Measurements from ENCODE around the gene BPNT1.

BPNT1 gene

GRCh38 chr1:220089650-220090556 is at the start of gene BPNT1:
TSS of gene BPNT1 (minus strand) at chr1:220089788. CDS start at chr1:220079846, 9,942 bp downstream.
- Histone ChIP-seq H3K27me3 (ENCODE audit: control insufficient read depth in 2 of 2, insufficient read depth in 2 of 2, low read length in 2 of 2) (no peaks in the 10 kb centered on the region), H3K4me3 (ENCODE audit: low read length in 2 of 2) (peak within 1 kb of the TSS; percentile 93 to 97), H3K9ac (ENCODE audit: low read depth in 1 of 2, low read length in 2 of 2) (peak within 1 kb of the TSS; percentile 76 to 79), H3K36me3 (ENCODE audit: control insufficient read depth in 2 of 2, insufficient read depth in 2 of 2, low read length in 2 of 2) (no peaks in the 10 kb centered on the region), H3K4me1 (ENCODE audit: control insufficient read depth in 2 of 2, insufficient read depth in 2 of 2, low read length in 2 of 2) (peaks cover 2 to 5% of the 10 kb centered on the region in 2 donors), H3K27ac (ENCODE audit: low read depth in 2 of 2, low read length in 2 of 2) (peak within 1 kb of the TSS; percentile 83 to 84), H3K9me3 (ENCODE audit: control insufficient read depth in 2 of 2, low read length in 2 of 2) (no peaks in the 10 kb centered on the region)

GRCh38 chr1:220137019-220137786 is 47.6 kb upstream of the BPNT1 start:
- peak overlapping the region in 1 of 2 donors; percentile 21 for H3K27ac ChIP-seq (ENCODE audit: low read depth in 2 of 2, low read length in 2 of 2)
- H3K4me3 ChIP-seq (ENCODE audit: low read length in 2 of 2): peak overlapping the region in 1 of 2 donors; percentile 33
- no peaks in the 10 kb centered on the region for H3K27me3 ChIP-seq (ENCODE audit: control insufficient read depth in 2 of 2, insufficient read depth in 2 of 2, low read length in 2 of 2)
- peaks cover 0 to 6% of the 10 kb centered on the region in 2 donors for H3K4me1 ChIP-seq (ENCODE audit: control insufficient read depth in 2 of 2, insufficient read depth in 2 of 2, low read length in 2 of 2)
- no peaks in the 10 kb centered on the region for H3K9me3 ChIP-seq (ENCODE audit: control insufficient read depth in 2 of 2, low read length in 2 of 2)
- peaks cover 29 to 34% of the 10 kb centered on the region in 2 donors for H3K36me3 ChIP-seq (ENCODE audit: control insufficient read depth in 2 of 2, insufficient read depth in 2 of 2, low read length in 2 of 2)
- H3K9ac ChIP-seq (ENCODE audit: low read depth in 1 of 2, low read length in 2 of 2): peak overlapping the region in 1 of 2 donors; percentile 60

- no peaks in the 10 kb centered on the region for H3K9me3 ChIP-seq (ENCODE audit: control insufficient read depth in 2 of 2, low read length in 2 of 2)
- H3K4me1 ChIP-seq (ENCODE audit: control insufficient read depth in 2 of 2, insufficient read depth in 2 of 2, low read length in 2 of 2): peaks cover 0 to 6% of the 10 kb centered on the region in 2 donors
- no peak overlapping the region for H3K4me3 ChIP-seq (ENCODE audit: low read length in 2 of 2)
Measured at GRCh38 chr1:220135755-220136154, 46.2 kb upstream of the BPNT1 start.

GRCh38 chr1:220129479-220130210 is 40.1 kb upstream of the BPNT1 start:
- Histone ChIP-seq H3K36me3 (ENCODE audit: control insufficient read depth in 2 of 2, insufficient read depth in 2 of 2, low read length in 2 of 2) (peaks cover 28 to 37% of the 10 kb centered on the region in 2 donors), H3K4me3 (ENCODE audit: low read length in 2 of 2) (no peak overlapping the region), H3K27ac (ENCODE audit: low read depth in 2 of 2, low read length in 2 of 2) (no peak overlapping the region)

More at GRCh38 chr1:220135755-220136154, 46.2 kb upstream of the BPNT1 start:
- Histone ChIP-seq H3K9ac (ENCODE audit: low read depth in 1 of 2, low read length in 2 of 2) (no peak overlapping the region), H3K27me3 (ENCODE audit: control insufficient read depth in 2 of 2, insufficient read depth in 2 of 2, low read length in 2 of 2) (no peaks in the 10 kb centered on the region), H3K36me3 (ENCODE audit: control insufficient read depth in 2 of 2, insufficient read depth in 2 of 2, low read length in 2 of 2) (peaks cover 20 to 29% of the 10 kb centered on the region in 2 donors), H3K27ac (ENCODE audit: low read depth in 2 of 2, low read length in 2 of 2) (no peak overlapping the region)

GRCh38 chr1:220127076-220127475 is 37.5 kb upstream of the BPNT1 start:
- no peak overlapping the region for H3K4me3 ChIP-seq (ENCODE audit: low read length in 2 of 2)
- H3K9me3 ChIP-seq (ENCODE audit: control insufficient read depth in 2 of 2, low read length in 2 of 2): no peaks in the 10 kb centered on the region
- H3K9ac ChIP-seq (ENCODE audit: low read depth in 1 of 2, low read length in 2 of 2): no peak overlapping the region
- no peak overlapping the region for H3K27ac ChIP-seq (ENCODE audit: low read depth in 2 of 2, low read length in 2 of 2)
- peaks cover 19 to 29% of the 10 kb centered on the region in 2 donors for H3K36me3 ChIP-seq (ENCODE audit: control insufficient read depth in 2 of 2, insufficient read depth in 2 of 2, low read length in 2 of 2)
- no peaks in the 10 kb centered on the region for H3K27me3 ChIP-seq (ENCODE audit: control insufficient read depth in 2 of 2, insufficient read depth in 2 of 2, low read length in 2 of 2)
- H3K4me1 ChIP-seq (ENCODE audit: control insufficient read depth in 2 of 2, insufficient read depth in 2 of 2, low read length in 2 of 2): peaks cover 3 to 7% of the 10 kb centered on the region in 2 donors

More at GRCh38 chr1:220129479-220130210, 40.1 kb upstream of the BPNT1 start:
- H3K4me1 ChIP-seq (ENCODE audit: control insufficient read depth in 2 of 2, insufficient read depth in 2 of 2, low read length in 2 of 2): no peaks in the 10 kb centered on the region
- H3K27me3 ChIP-seq (ENCODE audit: control insufficient read depth in 2 of 2, insufficient read depth in 2 of 2, low read length in 2 of 2): no peaks in the 10 kb centered on the region
- H3K9me3 ChIP-seq (ENCODE audit: control insufficient read depth in 2 of 2, low read length in 2 of 2): no peaks in the 10 kb centered on the region
- H3K9ac ChIP-seq (ENCODE audit: low read depth in 1 of 2, low read length in 2 of 2): no peak overlapping the region

GRCh38 chr1:220124542-220124941 is 35.0 kb upstream of the BPNT1 start:
- peaks cover 17 to 23% of the 10 kb centered on the region in 2 donors for H3K36me3 ChIP-seq (ENCODE audit: control insufficient read depth in 2 of 2, insufficient read depth in 2 of 2, low read length in 2 of 2)
- H3K9ac ChIP-seq (ENCODE audit: low read depth in 1 of 2, low read length in 2 of 2): peak overlapping the region in 1 of 2 donors; percentile 26
- peaks cover 3 to 15% of the 10 kb centered on the region in 2 donors for H3K4me1 ChIP-seq (ENCODE audit: control insufficient read depth in 2 of 2, insufficient read depth in 2 of 2, low read length in 2 of 2)
- no peak overlapping the region for H3K4me3 ChIP-seq (ENCODE audit: low read length in 2 of 2)
- no peaks in the 10 kb centered on the region for H3K9me3 ChIP-seq (ENCODE audit: control insufficient read depth in 2 of 2, low read length in 2 of 2)
- H3K27ac ChIP-seq (ENCODE audit: low read depth in 2 of 2, low read length in 2 of 2): peak overlapping the region in 1 of 2 donors; percentile 9
- no peaks in the 10 kb centered on the region for H3K27me3 ChIP-seq (ENCODE audit: control insufficient read depth in 2 of 2, insufficient read depth in 2 of 2, low read length in 2 of 2)

GRCh38 chr1:220123889-220124288 is 34.3 kb upstream of the BPNT1 start:
- Histone ChIP-seq H3K9ac (ENCODE audit: low read depth in 1 of 2, low read length in 2 of 2) (no peak overlapping the region), H3K4me1 (ENCODE audit: control insufficient read depth in 2 of 2, insufficient read depth in 2 of 2, low read length in 2 of 2) (peaks cover 3 to 17% of the 10 kb centered on the region in 2 donors), H3K9me3 (ENCODE audit: control insufficient read depth in 2 of 2, low read length in 2 of 2) (no peaks in the 10 kb centered on the region), H3K36me3 (ENCODE audit: control insufficient read depth in 2 of 2, insufficient read depth in 2 of 2, low read length in 2 of 2) (peaks cover 13 to 23% of the 10 kb centered on the region in 2 donors), H3K4me3 (ENCODE audit: low read length in 2 of 2) (no peak overlapping the region), H3K27me3 (ENCODE audit: control insufficient read depth in 2 of 2, insufficient read depth in 2 of 2, low read length in 2 of 2) (no peaks in the 10 kb centered on the region), H3K27ac (ENCODE audit: low read depth in 2 of 2, low read length in 2 of 2) (no peak overlapping the region)

- Histone ChIP-seq H3K27ac (ENCODE audit: low read depth in 2 of 2, low read length in 2 of 2) (peak overlapping the region; percentile 75 to 83), H3K27me3 (ENCODE audit: control insufficient read depth in 2 of 2, insufficient read depth in 2 of 2, low read length in 2 of 2) (no peaks in the 10 kb centered on the region), H3K36me3 (ENCODE audit: control insufficient read depth in 2 of 2, insufficient read depth in 2 of 2, low read length in 2 of 2) (peaks cover 13 to 17% of the 10 kb centered on the region in 2 donors), H3K4me1 (ENCODE audit: control insufficient read depth in 2 of 2, insufficient read depth in 2 of 2, low read length in 2 of 2) (peaks cover 3 to 17% of the 10 kb centered on the region in 2 donors), H3K4me3 (ENCODE audit: low read length in 2 of 2) (peak overlapping the region in 1 of 2 donors; percentile 23), H3K9me3 (ENCODE audit: control insufficient read depth in 2 of 2, low read length in 2 of 2) (no peaks in the 10 kb centered on the region), H3K9ac (ENCODE audit: low read depth in 1 of 2, low read length in 2 of 2) (no peak overlapping the region)
Measured at GRCh38 chr1:220123066-220123465, 33.5 kb upstream of the BPNT1 start.

GRCh38 chr1:220121791-220122530 is 32.4 kb upstream of the BPNT1 start:
- no peaks in the 10 kb centered on the region for H3K27me3 ChIP-seq (ENCODE audit: control insufficient read depth in 2 of 2, insufficient read depth in 2 of 2, low read length in 2 of 2)
- peaks cover 7 to 9% of the 10 kb centered on the region in 2 donors for H3K36me3 ChIP-seq (ENCODE audit: control insufficient read depth in 2 of 2, insufficient read depth in 2 of 2, low read length in 2 of 2)
- H3K9ac ChIP-seq (ENCODE audit: low read depth in 1 of 2, low read length in 2 of 2): peak overlapping the region; percentile 52 to 65
- peak overlapping the region; percentile 88 to 98 for H3K27ac ChIP-seq (ENCODE audit: low read depth in 2 of 2, low read length in 2 of 2)
- H3K9me3 ChIP-seq (ENCODE audit: control insufficient read depth in 2 of 2, low read length in 2 of 2): no peaks in the 10 kb centered on the region
- H3K4me3 ChIP-seq (ENCODE audit: low read length in 2 of 2): peak overlapping the region; percentile 41 to 46
- peaks cover 3 to 17% of the 10 kb centered on the region in 2 donors for H3K4me1 ChIP-seq (ENCODE audit: control insufficient read depth in 2 of 2, insufficient read depth in 2 of 2, low read length in 2 of 2)
